UCSD-AML1 (cell line): Measurements from ENCODE around the gene SH3GL3.

Experiments used
- DNase-seq: peaks from one replicate; lab custom pipeline; 2025; ENCODE audit not compliant: unreplicated experiment; lab: John Stamatoyannopoulos, UW

SH3GL3 gene

GRCh38 chr15:83446904-83447709 is at the start of gene SH3GL3:
TSS of gene SH3GL3 (plus strand) at chr15:83447341. CDS start at chr15:83447534, 193 bp downstream.
- DNase-seq = peak; percentile 91

- no peak for DNase-seq
These were observed 48.5 kb upstream of the SH3GL3 start for GRCh38 chr15:83398626-83399025.

GRCh38 chr15:83404121-83404520 is 43.0 kb upstream of the SH3GL3 start:
- no peak for DNase-seq

GRCh38 chr15:83410532-83410931 is 36.6 kb upstream of the SH3GL3 start:
- no peak for DNase-seq

- DNase-seq = no peak
These were observed 34.0 kb upstream of the SH3GL3 start for GRCh38 chr15:83413054-83413719.

GRCh38 chr15:83422081-83422480 is 25.1 kb upstream of the SH3GL3 start:
- no peak for DNase-seq

- no peak for DNase-seq
These were observed 24.6 kb upstream of the SH3GL3 start for GRCh38 chr15:83422541-83422940.

- no peak for DNase-seq
These were observed 23.0 kb upstream of the SH3GL3 start for GRCh38 chr15:83424101-83424500.

- no peak for DNase-seq
These were observed 16.7 kb upstream of the SH3GL3 start for GRCh38 chr15:83430441-83430840.

- no peak for DNase-seq
These were observed 15.6 kb upstream of the SH3GL3 start for GRCh38 chr15:83431521-83431920.

GRCh38 chr15:83435202-83435601 is 11.9 kb upstream of the SH3GL3 start:
- DNase-seq = no peak

GRCh38 chr15:83435782-83436181 is 11.4 kb upstream of the SH3GL3 start:
- DNase-seq = no peak

GRCh38 chr15:83436513-83437158 is 10.5 kb upstream of the SH3GL3 start:
- DNase-seq = no peak

GRCh38 chr15:83443076-83443847 is 3.9 kb upstream of the SH3GL3 start:
- no peak for DNase-seq

- no peak for DNase-seq
These were observed 2.2 kb upstream of the SH3GL3 start for GRCh38 chr15:83444936-83445335.

GRCh38 chr15:83445643-83446042 is 1.5 kb upstream of the SH3GL3 start:
- DNase-seq = peak; percentile 56

- DNase-seq = no peak
These were observed 724 bp upstream of the SH3GL3 start for GRCh38 chr15:83446417-83446816.

GRCh38 chr15:83449250-83449671 is 2.1 kb downstream of the SH3GL3 start:
- DNase-seq = peak; percentile 30

GRCh38 chr15:83449937-83450506 is 2.9 kb downstream of the SH3GL3 start:
- no peak for DNase-seq

- no peak for DNase-seq
These were observed 10.0 kb downstream of the SH3GL3 start for GRCh38 chr15:83457149-83457548.

- no peak for DNase-seq
These were observed 11.2 kb downstream of the SH3GL3 start for GRCh38 chr15:83458381-83458780.
